LNCaP clone FGC (cell line): ENCODE results near the gene IBA57.
A peak's percentile ranks its signal among the peaks of the same experiment; 100 is the strongest.

Source experiments
- DNase-seq: peaks from one replicate; pipeline ENCODE4 v3.0.0-alpha.2; 2011; ENCODE audit warnings: low read depth
- H3K4me3 ChIP-seq: 2 replicates; pipeline ENCODE4 v1.5.1; 2011; ENCODE audit warnings: mild to moderate bottlenecking, low read depth, low read length, control low read depth
- TF ChIP-seq, protein P1 (sequence below): IDR thresholded peaks from 2 replicates; pipeline ENCODE4 v1.5.1; 2012; ENCODE audit warnings: mild to moderate bottlenecking; ENCODE audit not compliant: control insufficient read depth, insufficient read depth; ENCODE audit errors: extremely low read depth

IBA57 gene

GRCh38 chr1:228161866-228162265, 3.7 kb upstream of the IBA57 start:
- no peak for DNase-seq
- TF ChIP-seq, protein P1, sequence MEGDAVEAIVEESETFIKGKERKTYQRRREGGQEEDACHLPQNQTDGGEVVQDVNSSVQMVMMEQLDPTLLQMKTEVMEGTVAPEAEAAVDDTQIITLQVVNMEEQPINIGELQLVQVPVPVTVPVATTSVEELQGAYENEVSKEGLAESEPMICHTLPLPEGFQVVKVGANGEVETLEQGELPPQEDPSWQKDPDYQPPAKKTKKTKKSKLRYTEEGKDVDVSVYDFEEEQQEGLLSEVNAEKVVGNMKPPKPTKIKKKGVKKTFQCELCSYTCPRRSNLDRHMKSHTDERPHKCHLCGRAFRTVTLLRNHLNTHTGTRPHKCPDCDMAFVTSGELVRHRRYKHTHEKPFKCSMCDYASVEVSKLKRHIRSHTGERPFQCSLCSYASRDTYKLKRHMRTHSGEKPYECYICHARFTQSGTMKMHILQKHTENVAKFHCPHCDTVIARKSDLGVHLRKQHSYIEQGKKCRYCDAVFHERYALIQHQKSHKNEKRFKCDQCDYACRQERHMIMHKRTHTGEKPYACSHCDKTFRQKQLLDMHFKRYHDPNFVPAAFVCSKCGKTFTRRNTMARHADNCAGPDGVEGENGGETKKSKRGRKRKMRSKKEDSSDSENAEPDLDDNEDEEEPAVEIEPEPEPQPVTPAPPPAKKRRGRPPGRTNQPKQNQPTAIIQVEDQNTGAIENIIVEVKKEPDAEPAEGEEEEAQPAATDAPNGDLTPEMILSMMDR: no peak

GRCh38 chr1:228162286-228163006, 3.2 kb upstream of the IBA57 start:
- TF ChIP-seq, protein P1: no peak
- no peak for DNase-seq
- H3K4me3 ChIP-seq: no peak overlapping the region

More at GRCh38 chr1:228161866-228162265, 3.7 kb upstream of the IBA57 start:
- H3K4me3 ChIP-seq: no peak overlapping the region

DNA sequence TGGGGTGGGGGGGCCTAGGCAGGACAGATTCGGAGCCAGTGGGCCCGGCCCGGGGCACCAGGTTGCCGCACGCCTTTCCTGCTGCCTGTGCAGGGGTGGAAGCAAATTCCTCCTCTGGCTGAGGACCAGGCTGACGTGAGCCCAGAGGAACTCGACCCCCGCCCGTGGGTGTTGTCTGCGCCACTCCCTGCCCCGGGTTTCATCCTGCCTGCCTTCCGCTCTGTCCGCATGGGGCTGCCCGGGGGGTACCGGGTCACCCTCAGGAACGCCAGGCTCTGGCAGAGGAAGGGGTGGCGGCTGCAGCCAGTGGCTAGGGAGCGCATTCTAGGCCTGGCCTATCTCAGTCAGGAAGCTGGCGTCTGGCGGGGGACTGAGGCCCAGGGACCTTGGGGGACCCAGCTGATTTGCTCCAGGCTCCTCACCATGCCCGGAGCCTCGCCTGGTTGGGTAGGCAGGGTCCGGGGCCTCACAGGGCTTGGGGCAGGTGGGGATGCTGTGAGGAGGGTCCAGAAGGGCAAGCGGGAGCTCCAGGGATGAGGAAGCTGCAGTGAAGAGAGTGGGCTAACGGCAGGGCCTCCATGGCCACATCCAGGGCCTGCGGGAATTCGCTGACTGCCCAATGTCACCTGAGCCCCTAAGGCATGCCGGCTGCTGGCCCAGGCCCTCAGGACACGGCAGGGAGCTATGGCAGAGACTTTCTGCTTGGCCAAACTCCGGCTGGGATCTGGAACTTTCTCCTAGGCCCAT, 2.4 kb upstream of the IBA57 start:
- TF ChIP-seq, protein P1: no peak
- no peak overlapping the region for H3K4me3 ChIP-seq
- DNase-seq: no peak

DNA sequence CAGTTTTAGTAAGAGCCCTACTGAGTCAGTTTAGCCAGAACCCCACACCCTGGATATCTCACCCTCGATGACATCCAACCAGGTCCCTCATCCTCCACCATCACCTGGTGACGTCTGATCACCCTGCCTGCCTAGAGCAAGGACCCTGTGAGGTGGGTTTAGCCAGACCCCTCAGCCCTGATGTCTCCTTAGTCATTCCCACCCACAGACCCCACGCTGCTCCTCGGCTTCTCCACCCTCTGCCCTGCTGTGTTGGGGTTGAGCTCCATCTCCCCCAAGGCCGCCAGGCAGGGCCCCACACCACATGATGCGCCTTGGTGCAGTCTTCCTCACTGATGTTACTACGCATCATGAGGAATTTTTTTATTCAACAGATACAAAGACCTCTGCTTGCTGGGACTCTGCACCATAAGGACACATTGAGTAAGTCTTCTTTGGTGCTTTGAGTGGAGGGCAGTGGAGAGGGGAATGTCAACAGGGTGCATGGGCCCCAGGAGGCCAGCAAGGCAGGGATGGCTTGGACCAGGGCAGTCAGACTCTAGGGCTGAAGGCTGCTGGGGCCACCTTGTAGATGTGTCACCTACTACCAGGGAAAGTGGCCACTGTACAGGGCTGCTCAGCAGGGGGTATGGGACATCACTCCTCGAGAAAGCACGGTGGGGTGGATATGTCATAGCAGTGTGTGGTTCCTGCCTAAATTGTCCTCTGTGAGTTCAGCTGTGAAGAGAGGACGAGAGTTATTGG, 1.7 kb upstream of the IBA57 start:
- no peak overlapping the region for H3K4me3 ChIP-seq
- TF ChIP-seq, protein P1: no peak
- DNase-seq: no peak

GRCh38 chr1:228164561-228165371, 838 bp upstream of the IBA57 start:
- TF ChIP-seq, protein P1: no peak
- peak overlapping the region; percentile 59 for H3K4me3 ChIP-seq
- DNase-seq: no peak
